OCI-LY1 (cell line): ENCODE data around the gene DISP2.

Experiments used
- H2AFZ ChIP-seq: fragments of 200-600 bp; sonication (generic), shearing (Covaris generic); 2 replicates; pipeline ENCODE4 v1.6.0; 2014; ENCODE audit warnings: antibody characterized with exemption, mild to moderate bottlenecking, low read length
- H3F3A ChIP-seq: fragments of 200-600 bp; sonication (generic), shearing (Covaris generic); 2 replicates; pipeline ENCODE4 v1.6.0; 2014; ENCODE audit warnings: mild to moderate bottlenecking, antibody characterized with exemption, low read length, moderate library complexity; ENCODE audit not compliant: insufficient read depth
- H3K27ac ChIP-seq: fragments of 200-600 bp; sonication (generic); 2 replicates; pipeline ENCODE4 v1.5.1; 2014; ENCODE audit warnings: low read length, mixed run types, mild to moderate bottlenecking, low read depth; ENCODE audit not compliant: poor library complexity, severe bottlenecking
- H3K27me3 ChIP-seq: fragments of 200-600 bp; sonication (generic); 2 replicates; pipeline ENCODE4 v1.6.0; 2014; ENCODE audit warnings: antibody characterized with exemption, mild to moderate bottlenecking, low read length, moderate library complexity; ENCODE audit not compliant: insufficient read depth
- H3K36me3 ChIP-seq: fragments of 200-600 bp; sonication (generic); 2 replicates; pipeline ENCODE4 v1.6.1; 2014; ENCODE audit warnings: mild to moderate bottlenecking, antibody characterized with exemption, low read length, moderate library complexity, mixed read lengths; ENCODE audit not compliant: insufficient read depth
- H3K4me1 ChIP-seq: fragments of 200-600 bp; sonication (generic); 2 replicates; pipeline ENCODE4 v1.5.1; 2014; ENCODE audit warnings: mild to moderate bottlenecking, low read length, moderate library complexity; ENCODE audit not compliant: insufficient read depth, severe bottlenecking
- H3K4me2 ChIP-seq: fragments of 200-600 bp; sonication (generic), shearing (Covaris generic); 2 replicates; pipeline ENCODE4 v1.6.1; 2014; ENCODE audit warnings: low read length
- H3K4me3 ChIP-seq: fragments of 200-600 bp; sonication (generic); 2 replicates; pipeline ENCODE4 v1.5.1; 2014; ENCODE audit warnings: low read length, low read depth, mild to moderate bottlenecking, mixed read lengths; ENCODE audit not compliant: poor library complexity, severe bottlenecking
- H3K79me2 ChIP-seq: fragments of 200-600 bp; shearing (Covaris generic); 2 replicates; pipeline ENCODE4 v1.6.1; 2016; ENCODE audit warnings: mixed run types, low read length, mixed read lengths; ENCODE audit not compliant: insufficient read depth
- H3K9ac ChIP-seq: fragments of 200-600 bp; sonication (generic), shearing (Covaris generic); 2 replicates; pipeline ENCODE4 v1.6.1; 2014; ENCODE audit warnings: mild to moderate bottlenecking, low read length, mixed read lengths
- H3K9me2 ChIP-seq: fragments of 200-600 bp; sonication (generic), shearing (Covaris generic); 2 replicates; pipeline ENCODE4 v1.6.1; 2014; ENCODE audit warnings: low read depth, mild to moderate bottlenecking, low read length, mixed read lengths
- H3K9me3 ChIP-seq: fragments of 200-600 bp; shearing (Covaris generic); 2 replicates; pipeline ENCODE4 v1.6.1; 2014; ENCODE audit warnings: low read length, mixed read lengths
- H4K20me1 ChIP-seq: fragments of 200-600 bp; sonication (generic), shearing (Covaris generic); 2 replicates; pipeline ENCODE4 v1.6.0; 2016; ENCODE audit warnings: mild to moderate bottlenecking, low read length; ENCODE audit not compliant: insufficient read depth
- EZH2 ChIP-seq: fragments of 200-600 bp; sonication (generic), shearing (Covaris generic); IDR thresholded peaks from 2 replicates; pipeline ENCODE4 v1.8.0; 2017; ENCODE audit warnings: borderline replicate concordance, mixed run types, mild to moderate bottlenecking, antibody characterized with exemption, low read length, moderate library complexity, mixed read lengths
- TF ChIP-seq, protein P1 (sequence below): fragments of 200-600 bp; sonication (generic), shearing (Covaris generic); IDR thresholded peaks from 2 replicates; pipeline ENCODE4 v1.5.1; 2017; ENCODE audit warnings: mild to moderate bottlenecking, antibody characterized with exemption, low read length, moderate library complexity, mixed read lengths

Gene DISP2

DNA sequence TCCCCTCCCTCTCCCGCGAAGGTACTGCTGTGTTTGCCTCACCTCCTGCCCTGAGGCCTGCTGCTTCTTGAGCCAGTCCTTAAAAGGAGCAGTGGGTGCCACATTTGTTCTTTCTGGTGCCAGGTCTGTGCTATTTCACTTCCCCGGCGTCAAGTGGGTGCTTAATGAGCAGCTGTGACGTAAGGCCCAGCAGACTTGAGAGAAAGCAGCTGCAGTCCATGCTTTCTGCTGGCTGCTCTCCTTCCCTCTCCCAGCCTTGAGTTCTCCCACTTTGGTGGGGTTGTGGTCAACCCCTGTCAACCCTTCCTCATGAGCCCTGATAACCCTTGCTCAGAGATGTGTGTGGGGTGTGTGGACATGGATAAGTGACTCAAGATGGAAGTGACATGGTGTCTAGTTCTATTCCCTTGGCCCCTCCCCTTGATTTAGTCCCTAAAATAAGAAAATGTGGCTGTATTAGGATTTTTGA is 27.6 kb upstream of the DISP2 start:
- Histone ChIP-seq H4K20me1 (no peaks in the 10 kb centered on the region), H2AFZ (no peak overlapping the region), H3K9me3 (no peaks in the 10 kb centered on the region), H3K4me3 (no peak overlapping the region), H3K79me2 (no peaks in the 10 kb centered on the region), H3F3A (no peaks in the 10 kb centered on the region), H3K9me2 (no peaks in the 10 kb centered on the region), H3K27me3 (no peaks in the 10 kb centered on the region), H3K36me3 (no peaks in the 10 kb centered on the region), H3K4me2 (no peak overlapping the region), H3K4me1 (peaks cover 7% of the 10 kb centered on the region), H3K9ac (no peak overlapping the region), H3K27ac (no peak overlapping the region)
- TF ChIP-seq, protein P1, sequence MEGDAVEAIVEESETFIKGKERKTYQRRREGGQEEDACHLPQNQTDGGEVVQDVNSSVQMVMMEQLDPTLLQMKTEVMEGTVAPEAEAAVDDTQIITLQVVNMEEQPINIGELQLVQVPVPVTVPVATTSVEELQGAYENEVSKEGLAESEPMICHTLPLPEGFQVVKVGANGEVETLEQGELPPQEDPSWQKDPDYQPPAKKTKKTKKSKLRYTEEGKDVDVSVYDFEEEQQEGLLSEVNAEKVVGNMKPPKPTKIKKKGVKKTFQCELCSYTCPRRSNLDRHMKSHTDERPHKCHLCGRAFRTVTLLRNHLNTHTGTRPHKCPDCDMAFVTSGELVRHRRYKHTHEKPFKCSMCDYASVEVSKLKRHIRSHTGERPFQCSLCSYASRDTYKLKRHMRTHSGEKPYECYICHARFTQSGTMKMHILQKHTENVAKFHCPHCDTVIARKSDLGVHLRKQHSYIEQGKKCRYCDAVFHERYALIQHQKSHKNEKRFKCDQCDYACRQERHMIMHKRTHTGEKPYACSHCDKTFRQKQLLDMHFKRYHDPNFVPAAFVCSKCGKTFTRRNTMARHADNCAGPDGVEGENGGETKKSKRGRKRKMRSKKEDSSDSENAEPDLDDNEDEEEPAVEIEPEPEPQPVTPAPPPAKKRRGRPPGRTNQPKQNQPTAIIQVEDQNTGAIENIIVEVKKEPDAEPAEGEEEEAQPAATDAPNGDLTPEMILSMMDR: no peak
- no peak for TF ChIP-seq EZH2

DNA sequence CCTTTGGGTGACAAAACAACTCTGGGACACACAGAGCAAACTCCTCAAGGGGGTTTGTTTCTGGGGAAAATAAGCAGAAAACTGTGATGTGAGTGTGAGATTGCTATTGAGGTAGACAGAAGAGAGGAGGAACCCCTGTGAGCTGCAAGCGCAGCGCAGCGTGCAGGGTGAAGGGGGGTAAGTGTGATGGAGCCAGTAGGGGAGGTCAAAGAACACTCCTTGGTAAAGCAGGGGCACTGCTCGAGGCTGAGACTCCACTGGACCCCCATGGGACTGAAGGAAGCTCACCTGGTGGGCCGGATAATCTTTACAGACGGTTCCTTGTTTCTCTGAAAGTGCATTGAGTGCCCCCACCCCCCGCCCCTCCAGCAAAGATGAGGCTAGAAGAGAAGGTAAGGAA is 27.0 kb upstream of the DISP2 start:
- Histone ChIP-seq H3K27ac (no peak overlapping the region), H3K4me3 (no peak overlapping the region), H3K9me3 (no peaks in the 10 kb centered on the region), H3K9ac (no peak overlapping the region), H3K4me1 (peaks cover 7% of the 10 kb centered on the region), H3K9me2 (no peaks in the 10 kb centered on the region), H3F3A (no peaks in the 10 kb centered on the region), H2AFZ (no peak overlapping the region), H3K4me2 (no peak overlapping the region), H3K79me2 (no peaks in the 10 kb centered on the region), H4K20me1 (no peaks in the 10 kb centered on the region), H3K36me3 (no peaks in the 10 kb centered on the region), H3K27me3 (no peaks in the 10 kb centered on the region)
- no peak for TF ChIP-seq EZH2
- TF ChIP-seq, protein P1: no peak

DNA sequence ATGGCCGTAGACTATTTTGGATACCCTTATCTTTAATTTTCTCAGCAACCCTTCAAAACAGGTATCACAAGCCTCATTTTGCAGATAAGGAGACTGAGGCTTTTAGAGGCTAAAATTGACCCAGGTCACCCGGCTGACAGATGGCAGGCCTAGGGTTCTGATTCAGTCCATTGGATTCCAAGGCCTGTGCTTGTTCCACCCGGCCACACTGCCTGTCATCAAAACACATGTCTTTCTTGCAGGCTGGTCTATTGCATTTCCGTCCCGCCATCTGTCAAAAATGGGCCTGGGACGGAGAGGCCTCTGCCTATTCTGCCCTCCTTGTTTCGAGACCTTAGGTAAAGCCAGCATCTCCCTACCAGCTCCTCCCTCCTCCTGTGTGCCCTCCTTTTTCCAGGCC is 26.4 kb upstream of the DISP2 start:
- Histone ChIP-seq H3K27ac (no peak overlapping the region), H3K4me3 (no peak overlapping the region), H3K4me1 (peaks cover 10% of the 10 kb centered on the region), H3K9me2 (no peaks in the 10 kb centered on the region), H2AFZ (no peak overlapping the region), H3K4me2 (no peak overlapping the region), H3K9ac (no peak overlapping the region), H3K36me3 (no peaks in the 10 kb centered on the region), H3K79me2 (no peaks in the 10 kb centered on the region), H3K27me3 (no peaks in the 10 kb centered on the region), H4K20me1 (no peaks in the 10 kb centered on the region), H3F3A (no peaks in the 10 kb centered on the region), H3K9me3 (no peaks in the 10 kb centered on the region)
- TF ChIP-seq EZH2: no peak
- TF ChIP-seq, protein P1: no peak
